ENCODE measurements around the gene PRIM2.

- no peak for TF ChIP-seq RAD21 (IDR thresholded peaks at IDR 0.05 in 1 of 2, conservative IDR thresholded peaks at IDR 0.05 in 1 of 2; ENCODE audit: low read depth in 2 of 2, low read length in 2 of 2)
- TF ChIP-seq SP4 (IDR thresholded peaks at IDR 0.05; ENCODE audit: low read length), result no peak
- TF ChIP-seq SIN3A (conservative IDR thresholded peaks at IDR 0.05 in 1 of 2, IDR thresholded peaks at IDR 0.05 in 1 of 2; ENCODE audit: low read depth in 1 of 2, low read length in 2 of 2), result no peak
- TF ChIP-seq NRF1 (IDR thresholded peaks at IDR 0.05; ENCODE audit: low read depth, low read length), result no peak
Measured at GRCh38 chr6:57294862-57295445, 22.5 kb upstream of the PRIM2 start.

Measured in H1 (cell line).